Glutamatergic neuron (in vitro differentiated cells): ENCODE results near the gene HPS3. TPM values are rescaled to one million over a fixed set of nuclear protein-coding genes. Genes with fewer than 3 reads are reported as not detected.

Experiments used
- DNase-seq: peaks from one replicate; pipeline ENCODE4 v3.0.0; 2022
- H3K27ac Mint-ChIP-seq: one replicate; pipeline ENCODE4 v1.8.0; 2020; ENCODE audit warnings: mild to moderate bottlenecking, mixed read lengths, inconsistent platforms; ENCODE audit not compliant: unreplicated experiment
- H3K27me3 Mint-ChIP-seq: one replicate; pipeline ENCODE4 v1.8.0; 2020; ENCODE audit warnings: mild to moderate bottlenecking, moderate library complexity, mixed read lengths, inconsistent platforms; ENCODE audit not compliant: unreplicated experiment
- H3K36me3 Mint-ChIP-seq: one replicate; pipeline ENCODE4 v1.8.0; 2020; ENCODE audit warnings: mild to moderate bottlenecking, mixed read lengths, inconsistent platforms; ENCODE audit not compliant: unreplicated experiment
- H3K4me1 Mint-ChIP-seq: one replicate; pipeline ENCODE4 v1.8.0; 2020; ENCODE audit warnings: mild to moderate bottlenecking, low read depth, mixed read lengths, inconsistent platforms; ENCODE audit not compliant: unreplicated experiment
- H3K4me3 Mint-ChIP-seq: one replicate; pipeline ENCODE4 v1.8.0; 2020; ENCODE audit warnings: mild to moderate bottlenecking, mixed read lengths, inconsistent platforms; ENCODE audit not compliant: unreplicated experiment
- H3K9me3 Mint-ChIP-seq: one replicate; pipeline ENCODE4 v1.8.0; 2020; ENCODE audit warnings: mild to moderate bottlenecking, moderate library complexity, mixed read lengths, inconsistent platforms; ENCODE audit not compliant: unreplicated experiment
- CTCF ChIP-seq: fragments of 200-600 bp; sonication (generic); IDR thresholded peaks from one replicate; pipeline ENCODE4 v1.5.0; 2021; ENCODE audit not compliant: partially characterized antibody, unreplicated experiment
- long read RNA-seq: library from polyadenylated mRNA; unstranded; transcript quantifications from one replicate; pipeline ENCODE4 v2.0.0, GENCODE V29; 2020; ENCODE audit not compliant: unreplicated experiment
- total RNA-seq: library from RNA; stranded (reverse); fragmentation: NEBNext Ultra II Directional; extraction: Animal tissue kit (Norgen Biotek cat#: 25700); gene quantifications from one replicate; pipeline ENCODE4 v1.2.1, GENCODE V29; 2021; ENCODE audit not compliant: unreplicated experiment

Gene HPS3, protein sequence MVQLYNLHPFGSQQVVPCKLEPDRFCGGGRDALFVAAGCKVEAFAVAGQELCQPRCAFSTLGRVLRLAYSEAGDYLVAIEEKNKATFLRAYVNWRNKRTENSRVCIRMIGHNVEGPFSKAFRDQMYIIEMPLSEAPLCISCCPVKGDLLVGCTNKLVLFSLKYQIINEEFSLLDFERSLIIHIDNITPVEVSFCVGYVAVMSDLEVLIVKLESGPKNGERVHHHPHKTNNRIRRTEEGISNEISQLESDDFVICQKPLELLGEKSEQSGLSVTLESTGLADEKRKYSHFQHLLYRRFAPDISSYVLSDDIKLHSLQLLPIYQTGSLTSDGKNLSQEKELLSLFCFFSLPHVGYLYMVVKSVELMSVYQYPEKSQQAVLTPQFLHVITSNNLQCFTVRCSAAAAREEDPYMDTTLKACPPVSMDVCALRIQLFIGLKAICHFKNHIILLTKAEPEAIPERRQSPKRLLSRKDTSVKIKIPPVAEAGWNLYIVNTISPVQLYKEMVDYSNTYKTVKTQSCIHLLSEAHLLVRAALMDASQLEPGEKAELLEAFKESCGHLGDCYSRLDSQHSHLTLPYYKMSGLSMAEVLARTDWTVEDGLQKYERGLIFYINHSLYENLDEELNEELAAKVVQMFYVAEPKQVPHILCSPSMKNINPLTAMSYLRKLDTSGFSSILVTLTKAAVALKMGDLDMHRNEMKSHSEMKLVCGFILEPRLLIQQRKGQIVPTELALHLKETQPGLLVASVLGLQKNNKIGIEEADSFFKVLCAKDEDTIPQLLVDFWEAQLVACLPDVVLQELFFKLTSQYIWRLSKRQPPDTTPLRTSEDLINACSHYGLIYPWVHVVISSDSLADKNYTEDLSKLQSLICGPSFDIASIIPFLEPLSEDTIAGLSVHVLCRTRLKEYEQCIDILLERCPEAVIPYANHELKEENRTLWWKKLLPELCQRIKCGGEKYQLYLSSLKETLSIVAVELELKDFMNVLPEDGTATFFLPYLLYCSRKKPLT
- total RNA-seq = 12.1 TPM
- long read RNA-seq, full-length matches to known transcripts = 4 of 7 reads
- long read RNA-seq, partial matches to known transcripts = 0 of 7 reads
- long read RNA-seq, other reads (novel, unspliced or antisense) = 3 of 7 reads

- peak; percentile 93 for DNase-seq
- H3K27ac Mint-ChIP-seq = peak within 1 kb of the TSS; percentile 60
- H3K27me3 Mint-ChIP-seq = no peaks in the 10 kb centered on the region
- H3K9me3 Mint-ChIP-seq = peaks cover 3% of the 10 kb centered on the region
- TF ChIP-seq CTCF = no peak
- peaks cover 8% of the 10 kb centered on the region for H3K4me1 Mint-ChIP-seq
- no peaks in the 10 kb centered on the region for H3K36me3 Mint-ChIP-seq
- H3K4me3 Mint-ChIP-seq = peak within 1 kb of the TSS; percentile 98
Observed at GRCh38 chr3:149129326-149130205, at the start of gene HPS3. HPS3 (plus strand) TSS chr3:149129638; CDS start chr3:149129724, 86 bp downstream.

GRCh38 chr3:149080011-149080698, 49.3 kb upstream of the HPS3 start:
- TF ChIP-seq CTCF = no peak
- Mint-ChIP-seq H3K4me3 (no peak overlapping the region), H3K9me3 (no peaks in the 10 kb centered on the region), H3K27ac (no peak overlapping the region), H3K4me1 (peaks cover 4% of the 10 kb centered on the region), H3K36me3 (no peaks in the 10 kb centered on the region), H3K27me3 (no peaks in the 10 kb centered on the region)
- no peak for DNase-seq

GRCh38 chr3:149080699-149081091, 48.7 kb upstream of the HPS3 start:
- H3K4me3 Mint-ChIP-seq = no peak overlapping the region
- H3K27me3 Mint-ChIP-seq = no peaks in the 10 kb centered on the region
- H3K9me3 Mint-ChIP-seq = peaks cover 2% of the 10 kb centered on the region
- H3K36me3 Mint-ChIP-seq = no peaks in the 10 kb centered on the region
- H3K4me1 Mint-ChIP-seq = peaks cover 6% of the 10 kb centered on the region
- H3K27ac Mint-ChIP-seq = no peak overlapping the region
- TF ChIP-seq CTCF = no peak
- DNase-seq = no peak

DNA sequence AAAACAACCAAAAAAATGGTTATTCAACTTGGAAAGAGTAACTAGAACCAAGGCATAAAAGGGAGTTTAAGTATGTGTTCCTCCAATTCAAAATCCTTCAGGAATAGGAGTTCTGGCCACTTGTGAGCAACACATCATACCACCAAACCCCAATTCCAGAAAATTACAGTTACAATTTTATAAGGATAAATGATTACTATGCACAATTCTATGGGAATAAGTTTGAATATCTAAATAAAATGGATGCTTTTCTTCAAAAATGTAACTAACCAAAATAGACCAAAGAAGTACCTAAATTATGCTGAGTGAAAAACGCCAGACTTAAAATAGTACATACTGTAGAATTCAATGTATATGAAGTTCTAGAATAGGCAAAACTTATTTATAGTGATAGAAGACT, 47.7 kb upstream of the HPS3 start:
- peaks cover 8% of the 10 kb centered on the region for H3K4me1 Mint-ChIP-seq
- no peak overlapping the region for H3K4me3 Mint-ChIP-seq
- peaks cover 3% of the 10 kb centered on the region for H3K9me3 Mint-ChIP-seq
- H3K27me3 Mint-ChIP-seq = peaks cover 7% of the 10 kb centered on the region
- H3K36me3 Mint-ChIP-seq = peaks cover 3% of the 10 kb centered on the region
- DNase-seq = no peak
- no peak for TF ChIP-seq CTCF
- H3K27ac Mint-ChIP-seq = no peak overlapping the region
